ENCODE results near the gene KLHL10.

The KLHL10 gene

GRCh38 chr17:41837761-41838538 lies at the start of gene KLHL10:
KLHL10 (plus strand) TSS chr17:41837825; CDS start chr17:41837933, 108 bp downstream.
- DNase-seq, result no peak

- DNase-seq, result no peak
Measured at GRCh38 chr17:41792845-41793783, 44.5 kb upstream of the KLHL10 start.

GRCh38 chr17:41793784-41794539 lies 43.7 kb upstream of the KLHL10 start:
- DNase-seq, result no peak

GRCh38 chr17:41794540-41794975 lies 43.1 kb upstream of the KLHL10 start:
- no peak for DNase-seq

GRCh38 chr17:41796121-41796895 lies 41.3 kb upstream of the KLHL10 start:
- no peak for DNase-seq

GRCh38 chr17:41797377-41797776 lies 40.2 kb upstream of the KLHL10 start:
- DNase-seq, result no peak

GRCh38 chr17:41799366-41799765 lies 38.3 kb upstream of the KLHL10 start:
- no peak for DNase-seq

- DNase-seq, result no peak
Measured at GRCh38 chr17:41800601-41801373, 36.8 kb upstream of the KLHL10 start.

GRCh38 chr17:41801374-41802271 lies 36.0 kb upstream of the KLHL10 start:
- peak; percentile 41 for DNase-seq

- no peak for DNase-seq
Measured at GRCh38 chr17:41803049-41804020, 34.3 kb upstream of the KLHL10 start.

GRCh38 chr17:41806685-41807445 lies 30.8 kb upstream of the KLHL10 start:
- no peak for DNase-seq

GRCh38 chr17:41810659-41811548 lies 26.7 kb upstream of the KLHL10 start:
- peak; percentile 52 for DNase-seq

- peak; percentile 52 for DNase-seq
Measured at GRCh38 chr17:41811549-41812380, 25.9 kb upstream of the KLHL10 start, which contains the start of gene P3H4. P3H4 (minus strand) TSS chr17:41811949; CDS start chr17:41811915, 34 bp downstream.

GRCh38 chr17:41812381-41813151 lies 25.1 kb upstream of the KLHL10 start, which contains the start of gene FKBP10:
FKBP10 (plus strand) TSS chr17:41813004; CDS start chr17:41813035, 31 bp downstream.
- peak; percentile 57 for DNase-seq

GRCh38 chr17:41813152-41813680 lies 24.4 kb upstream of the KLHL10 start:
- no peak for DNase-seq
